ENCODE data around the gene FASTK. TPM values are rescaled to one million over a fixed set of nuclear protein-coding genes. Genes with fewer than 3 reads are reported as not detected.
"Not testable (repeated sequence)": the region's sequence is repeated elsewhere in the genome, so short reads cannot be mapped to it uniquely, and the experiment has no call there.

The FASTK gene
- total and polyA plus RNA-seq, 7 donors: 87.1 to 194 (median 126) TPM

- peak within 1 kb of the TSS; percentile 82 for H3K4me3 ChIP-seq
- H3K36me3 ChIP-seq (ENCODE audit: insufficient read depth in 1 of 2, low read depth in 1 of 2): peaks cover 0 to 22% of the 10 kb centered on the region in 2 donors
- DNase-seq: peak; percentile 96 to 98
- no peaks in the 10 kb centered on the region for H3K9me3 ChIP-seq
- 0 to 1% (median 0%) methylated on average over 53 of the region's 53 CpGs for WGBS, 3 donors
- TF ChIP-seq, protein P1, sequence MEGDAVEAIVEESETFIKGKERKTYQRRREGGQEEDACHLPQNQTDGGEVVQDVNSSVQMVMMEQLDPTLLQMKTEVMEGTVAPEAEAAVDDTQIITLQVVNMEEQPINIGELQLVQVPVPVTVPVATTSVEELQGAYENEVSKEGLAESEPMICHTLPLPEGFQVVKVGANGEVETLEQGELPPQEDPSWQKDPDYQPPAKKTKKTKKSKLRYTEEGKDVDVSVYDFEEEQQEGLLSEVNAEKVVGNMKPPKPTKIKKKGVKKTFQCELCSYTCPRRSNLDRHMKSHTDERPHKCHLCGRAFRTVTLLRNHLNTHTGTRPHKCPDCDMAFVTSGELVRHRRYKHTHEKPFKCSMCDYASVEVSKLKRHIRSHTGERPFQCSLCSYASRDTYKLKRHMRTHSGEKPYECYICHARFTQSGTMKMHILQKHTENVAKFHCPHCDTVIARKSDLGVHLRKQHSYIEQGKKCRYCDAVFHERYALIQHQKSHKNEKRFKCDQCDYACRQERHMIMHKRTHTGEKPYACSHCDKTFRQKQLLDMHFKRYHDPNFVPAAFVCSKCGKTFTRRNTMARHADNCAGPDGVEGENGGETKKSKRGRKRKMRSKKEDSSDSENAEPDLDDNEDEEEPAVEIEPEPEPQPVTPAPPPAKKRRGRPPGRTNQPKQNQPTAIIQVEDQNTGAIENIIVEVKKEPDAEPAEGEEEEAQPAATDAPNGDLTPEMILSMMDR (IDR thresholded peaks at IDR 0.05): peak; percentile 47
- peak; percentile 93 to 96 (median 94) for ATAC-seq
- intact Hi-C loops (cut with DNase I): loop anchor here in 1 of 2 donors (5.0 kb wide), 1 partner anchor 84 kb away; no protein-coding TSS in a partner anchor
- H3K4me1 ChIP-seq: peaks cover 9% of the 10 kb centered on the region
- H3K27me3 ChIP-seq (ENCODE audit: insufficient read depth in 3 of 3, low read length in 2 of 3): no peaks in the 10 kb centered on the region
- H3K27ac ChIP-seq: peak within 1 kb of the TSS; percentile 88
Measured at GRCh38 chr7:151028131-151028947, 52.3 kb downstream of the FASTK start, which contains the start of gene ABCB8. ABCB8 (plus strand) TSS chr7:151028450; CDS start chr7:151028516, 66 bp downstream.

DNA sequence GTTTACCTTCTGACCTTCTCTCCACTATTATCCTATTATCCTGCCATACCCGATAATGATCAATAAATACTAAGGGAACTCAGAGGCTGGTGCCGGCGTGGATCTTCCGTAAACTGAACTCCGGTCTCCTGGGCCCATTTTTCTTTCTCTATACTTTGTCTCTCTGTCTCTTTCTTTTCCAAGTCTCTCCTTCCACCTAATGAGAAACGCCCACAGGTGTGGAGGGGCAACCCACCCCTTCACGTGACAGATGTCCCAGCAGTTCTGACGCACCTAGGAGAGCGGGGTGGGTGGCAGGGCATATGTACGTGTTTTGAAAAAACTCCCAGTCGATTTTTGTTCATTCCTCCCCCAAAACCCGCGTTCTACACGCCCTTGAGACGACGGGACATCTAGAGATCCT is 52.9 kb downstream of the FASTK start:
- 7 to 11% (median 10%) methylated on average over 16 of the region's 16 CpGs for WGBS, 3 donors

DNA sequence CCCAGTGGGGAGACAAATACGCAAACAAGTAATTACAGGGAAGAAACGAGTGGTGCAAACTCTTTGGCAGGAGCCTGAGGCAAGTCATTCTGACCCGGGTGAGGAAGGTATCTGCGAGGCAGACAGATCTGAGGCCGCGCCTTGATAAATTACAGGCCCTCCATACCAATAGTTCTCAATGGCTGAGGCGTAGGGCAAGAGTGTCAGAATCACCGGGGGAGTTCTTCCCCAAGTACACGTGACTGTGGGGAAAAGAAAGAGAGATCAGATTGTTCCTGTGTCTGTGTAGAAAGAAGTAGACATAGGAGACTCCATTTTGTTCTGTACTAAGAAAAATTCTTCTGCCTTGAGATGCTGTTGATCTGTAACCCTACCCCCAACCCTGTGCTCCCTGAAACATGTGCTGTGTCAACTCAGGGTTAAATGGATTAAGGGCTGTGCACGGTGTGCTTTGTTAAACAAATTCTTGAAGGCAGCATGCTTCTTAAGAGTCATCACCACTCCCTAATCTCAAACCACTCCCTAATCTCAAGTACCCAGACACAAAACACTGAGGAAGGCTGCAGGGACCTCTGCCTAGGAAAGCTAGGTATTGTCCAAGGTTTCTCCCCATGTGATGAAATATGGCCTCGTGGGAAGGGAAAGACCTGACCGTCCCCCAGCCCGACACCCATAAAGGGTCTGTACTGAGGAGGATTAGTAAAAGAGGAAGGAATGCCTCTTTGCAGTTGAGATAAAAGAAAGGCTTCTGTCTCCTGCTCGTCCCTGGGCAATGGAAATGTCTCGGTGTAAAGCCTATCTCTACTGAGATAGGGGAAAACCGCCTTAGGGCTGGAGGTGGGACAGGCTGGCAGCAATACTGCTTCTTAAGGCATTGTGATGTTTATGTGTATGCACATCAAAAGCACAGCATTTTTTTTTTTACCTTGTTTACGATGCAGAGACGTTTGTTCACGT is 53.6 kb downstream of the FASTK start:
- DNase-seq; H3K27me3 ChIP-seq (ENCODE audit: insufficient read depth in 3 of 3, low read length in 2 of 3); H3K36me3 ChIP-seq (ENCODE audit: insufficient read depth in 1 of 2, low read depth in 1 of 2); H3K9me3 ChIP-seq; H3K4me1 ChIP-seq; ATAC-seq: not testable (repeated sequence)
- 50 to 56% (median 56%) methylated on average over 19 of the region's 19 CpGs for WGBS, 3 donors
- intact Hi-C loops (cut with DNase I): loop anchor here in 1 of 2 donors (5.0 kb wide), 1 partner anchor 85 kb away; no protein-coding TSS in a partner anchor
- Histone ChIP-seq H3K27ac (peak overlapping the region; percentile 88), H3K4me3 (peak overlapping the region; percentile 82)

More for the DNA sequence above, 52.9 kb downstream of the FASTK start:
- intact Hi-C loops (cut with DNase I): loop anchor here in 1 of 2 donors (5.0 kb wide), 1 partner anchor 85 kb away; no protein-coding TSS in a partner anchor
- not testable (repeated sequence) for H3K4me1 ChIP-seq; DNase-seq; H3K9me3 ChIP-seq; H3K27me3 ChIP-seq (ENCODE audit: insufficient read depth in 3 of 3, low read length in 2 of 3)
- ATAC-seq: peak in 1 of 4 donors; percentile 0
- Histone ChIP-seq H3K27ac (peak overlapping the region; percentile 88), H3K36me3 (ENCODE audit: insufficient read depth in 1 of 2, low read depth in 1 of 2) (peaks cover 0 to 16% of the 10 kb centered on the region in 2 donors), H3K4me3 (peak overlapping the region; percentile 82)

Other genes with a start within 250 kb of the FASTK start
- gene AOC1, start 228.3 kb downstream of the FASTK start, total RNA-seq: under 1 TPM in 1 of 4 donors, not detected in 3; 0.08 TPM
- under 1 TPM in 1 of 3 donors, not detected in 2; 0.25 TPM for gene AOC1, start 228.3 kb downstream of the FASTK start, polyA plus RNA-seq
- gene KCNH2, start 102.5 kb downstream of the FASTK start, total RNA-seq: under 1 TPM; 0.21 to 0.39 (median 0.22) TPM
- gene KCNH2, start 102.5 kb downstream of the FASTK start, polyA plus RNA-seq: under 1 TPM; 0.18 to 0.48 (median 0.20) TPM
- 10 to 100 TPM in 1 of 4 donors, 1 to 10 TPM in 3; 5.8 to 13.2 (median 6.3) TPM for gene NOS3, start 89.8 kb downstream of the FASTK start, total RNA-seq
- gene NOS3, start 89.8 kb downstream of the FASTK start, polyA plus RNA-seq: 1 to 10 TPM; 1.4 to 5.7 (median 5.0) TPM
- not detected for gene ATG9B, start 56.3 kb downstream of the FASTK start, total RNA-seq
- gene ATG9B, start 56.3 kb downstream of the FASTK start, polyA plus RNA-seq: under 1 TPM; 0.12 to 0.18 (median 0.18) TPM
- gene ABCB8, start 52.4 kb downstream of the FASTK start, total RNA-seq: 10 to 100 TPM; 13.2 to 20.7 (median 19.2) TPM
- gene ABCB8, start 52.4 kb downstream of the FASTK start, polyA plus RNA-seq: 10 to 100 TPM in 2 of 3 donors, 1 to 10 TPM in 1; 9.3 to 16.6 (median 12.9) TPM
- 1 to 10 TPM; 2.1 to 6.2 (median 3.9) TPM for gene ASIC3, start 32.3 kb downstream of the FASTK start, total RNA-seq
- 1 to 10 TPM; 1.8 to 5.0 (median 1.8) TPM for gene ASIC3, start 32.3 kb downstream of the FASTK start, polyA plus RNA-seq
- gene CDK5, start 22.9 kb downstream of the FASTK start, total RNA-seq: 1 to 10 TPM; 3.8 to 6.4 (median 5.4) TPM
- gene CDK5, start 22.9 kb downstream of the FASTK start, polyA plus RNA-seq: 10 to 100 TPM in 1 of 3 donors, 1 to 10 TPM in 2; 5.7 to 15.2 (median 6.2) TPM
- gene SLC4A2, start 21.2 kb downstream of the FASTK start, total RNA-seq: 10 to 100 TPM; 26.5 to 36.0 (median 31.3) TPM
- 10 to 100 TPM; 26.9 to 39.8 (median 33.5) TPM for gene SLC4A2, start 21.2 kb downstream of the FASTK start, polyA plus RNA-seq
- 10 to 100 TPM; 41.7 to 55.5 (median 44.4) TPM for gene TMUB1, start 2.7 kb upstream of the FASTK start, total RNA-seq
- 100 to 1,000 TPM in 1 of 3 donors, 10 to 100 TPM in 2; 76.9 to 121 (median 85.3) TPM for gene TMUB1, start 2.7 kb upstream of the FASTK start, polyA plus RNA-seq
- gene AGAP3, start 5.7 kb upstream of the FASTK start, total RNA-seq: 10 to 100 TPM; 39.3 to 52.2 (median 51.4) TPM
- gene AGAP3, start 5.7 kb upstream of the FASTK start, polyA plus RNA-seq: 10 to 100 TPM; 38.4 to 75.3 (median 44.7) TPM
- 1 to 10 TPM in 1 of 4 donors, under 1 TPM in 2, not detected in 1; 0.38 to 1.9 (median 0.91) TPM for gene GBX1, start 86.9 kb upstream of the FASTK start, total RNA-seq
- gene GBX1, start 86.9 kb upstream of the FASTK start, polyA plus RNA-seq: under 1 TPM; 0.07 to 0.93 (median 0.21) TPM
- 10 to 100 TPM in 3 of 4 donors, 1 to 10 TPM in 1; 9.7 to 29.6 (median 23.0) TPM for gene ASB10, start 106.4 kb upstream of the FASTK start, total RNA-seq
- gene ASB10, start 106.4 kb upstream of the FASTK start, polyA plus RNA-seq: 10 to 100 TPM in 2 of 3 donors, 1 to 10 TPM in 1; 3.8 to 25.2 (median 22.5) TPM
- gene H2BK1, start 129.7 kb upstream of the FASTK start, total RNA-seq: under 1 TPM in 1 of 4 donors, not detected in 3; 0.83 TPM
- not detected for gene H2BK1, start 129.7 kb upstream of the FASTK start, polyA plus RNA-seq
- 10 to 100 TPM; 35.7 to 66.7 (median 57.5) TPM for gene ABCF2, start 146.4 kb upstream of the FASTK start, total RNA-seq
- 10 to 100 TPM; 49.8 to 94.0 (median 66.3) TPM for gene ABCF2, start 146.4 kb upstream of the FASTK start, polyA plus RNA-seq
- gene CHPF2, start 151.7 kb upstream of the FASTK start, total RNA-seq: 10 to 100 TPM in 3 of 4 donors, 1 to 10 TPM in 1; 8.8 to 19.8 (median 11.4) TPM
- gene CHPF2, start 151.7 kb upstream of the FASTK start, polyA plus RNA-seq: 10 to 100 TPM in 1 of 3 donors, 1 to 10 TPM in 2; 5.3 to 19.2 (median 8.0) TPM
- gene SMARCD3, start 167.9 kb upstream of the FASTK start, total RNA-seq: 100 to 1,000 TPM in 3 of 4 donors, 10 to 100 TPM in 1; 92.5 to 138 (median 108) TPM
- gene SMARCD3, start 167.9 kb upstream of the FASTK start, polyA plus RNA-seq: 10 to 100 TPM; 38.3 to 75.8 (median 58.5) TPM

Data from psoas muscle (tissue), 8 donors.